NCI-H345 treated with DMSO at 0.1 percent for 48 hours (cell line): ENCODE data around the gene SLC6A7.

Experiments
- DNase-seq: peaks from one replicate; lab custom pipeline; 2025; ENCODE audit not compliant: unreplicated experiment; lab: John Stamatoyannopoulos, UW

The SLC6A7 gene

DNA sequence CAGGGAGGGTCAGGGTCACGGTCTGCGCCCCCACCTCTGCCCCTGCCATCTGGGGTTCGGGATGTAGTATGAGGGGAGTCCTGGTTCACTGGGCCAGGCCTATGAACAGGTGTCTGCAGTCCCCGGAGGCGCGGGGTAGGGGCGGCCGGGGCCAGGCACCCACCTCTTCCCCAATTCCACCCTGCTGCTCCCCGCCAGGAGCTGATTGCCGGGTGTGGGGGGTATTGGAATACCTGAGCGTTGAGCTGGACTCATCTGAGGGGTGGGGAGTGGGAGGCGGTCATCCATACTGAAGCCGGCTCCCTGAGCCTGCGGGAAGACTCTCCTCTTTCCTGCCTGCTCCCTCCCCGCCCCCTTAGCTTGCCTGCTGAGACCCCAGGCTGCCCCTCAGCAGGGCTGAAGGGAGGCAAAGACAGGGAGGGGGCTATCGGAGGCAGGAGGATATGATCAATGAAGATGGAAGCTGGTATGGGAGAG lies 679 bp downstream of the SLC6A7 start:
- DNase-seq = no peak

DNA sequence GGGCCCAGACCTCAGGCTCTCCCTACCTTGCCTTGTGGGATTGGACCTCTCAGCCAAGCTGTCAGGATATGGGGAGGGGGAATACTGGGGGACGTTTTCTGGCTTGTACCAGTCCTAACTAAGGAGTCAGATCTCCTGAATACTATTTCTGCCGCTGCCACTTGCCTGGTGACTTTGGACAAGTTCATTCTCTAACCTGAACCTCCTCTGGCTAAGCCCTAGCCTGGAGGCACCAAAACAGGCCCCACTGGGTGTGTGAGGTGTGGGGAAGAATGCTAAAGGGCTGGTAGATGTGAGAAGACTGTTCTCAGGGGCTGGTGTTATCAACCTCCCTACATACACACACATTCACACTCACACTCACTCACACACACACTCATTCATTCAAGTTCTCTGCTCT lies 1.1 kb downstream of the SLC6A7 start:
- DNase-seq = no peak

DNA sequence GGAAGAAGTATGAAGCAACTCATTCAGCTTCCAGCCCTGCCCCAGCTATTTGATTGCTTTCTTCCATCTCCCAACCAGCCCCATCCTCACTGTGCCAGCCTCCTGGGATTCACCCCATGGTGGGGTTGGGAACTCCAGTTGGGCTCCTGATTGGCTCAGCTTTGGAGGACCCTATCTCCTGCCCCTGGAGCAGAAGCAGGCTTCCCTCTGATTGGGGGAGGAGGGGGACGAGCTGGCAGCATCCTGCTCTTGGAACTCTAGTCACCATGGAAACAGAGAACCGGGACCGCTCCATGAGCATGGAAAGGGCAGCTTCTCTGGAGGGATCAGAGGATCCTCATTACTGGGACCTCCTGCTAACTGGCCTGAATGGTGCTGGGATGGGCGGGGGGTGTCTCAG lies 2.6 kb downstream of the SLC6A7 start:
- no peak for DNase-seq

DNA sequence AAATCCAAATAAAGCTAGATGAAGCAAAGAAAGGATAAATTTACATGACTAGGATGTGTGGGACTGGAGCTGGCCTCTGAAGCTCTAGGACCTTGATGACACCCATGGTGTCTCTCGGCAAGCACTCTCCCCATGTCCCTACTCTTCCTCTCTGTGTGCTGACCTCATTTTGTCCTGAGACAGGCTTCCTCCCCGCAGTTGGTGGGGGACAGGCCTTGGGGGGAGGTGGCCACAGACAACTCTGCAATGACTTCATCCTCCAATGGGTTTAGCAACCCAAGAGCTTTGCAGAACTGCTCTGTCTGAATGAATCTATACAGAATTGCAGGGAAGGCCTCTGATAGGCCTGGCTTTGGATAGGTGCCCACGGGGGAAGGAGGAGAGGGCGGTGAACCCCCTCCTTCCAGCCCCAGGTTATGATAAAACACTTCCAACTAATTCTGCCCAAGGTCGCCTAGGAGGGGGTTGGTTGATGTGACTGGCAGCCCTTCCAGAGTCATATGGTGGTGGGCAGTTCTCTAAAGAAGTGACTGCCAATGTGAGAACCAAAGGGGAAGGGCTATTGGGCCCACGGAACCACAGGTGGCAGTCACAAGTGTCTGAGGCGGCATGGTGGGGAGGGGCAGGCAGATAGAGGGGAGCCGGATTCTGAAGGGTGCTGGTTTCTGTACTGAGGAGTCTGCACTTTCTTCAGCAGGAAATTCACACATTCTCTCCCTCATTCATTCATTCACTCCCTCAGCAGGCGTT lies 6.0 kb downstream of the SLC6A7 start:
- no peak for DNase-seq

DNA sequence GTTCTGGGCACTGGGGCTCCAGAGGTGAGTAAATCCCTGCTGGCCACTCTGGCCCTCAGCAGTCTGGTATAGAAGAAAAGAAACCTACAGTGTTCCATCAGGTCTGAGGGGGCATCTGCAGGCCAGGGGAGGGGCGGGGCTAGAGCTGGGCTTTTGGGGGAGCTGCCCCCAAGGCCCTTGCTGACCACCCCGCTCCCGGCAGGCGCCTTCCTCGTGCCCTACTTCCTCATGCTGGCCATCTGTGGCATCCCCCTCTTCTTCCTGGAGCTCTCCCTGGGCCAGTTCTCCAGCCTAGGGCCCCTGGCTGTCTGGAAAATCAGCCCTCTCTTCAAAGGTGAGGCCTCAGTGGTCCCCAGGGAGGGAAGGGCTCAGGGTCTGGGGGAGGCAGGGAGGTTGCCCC lies 6.7 kb downstream of the SLC6A7 start:
- DNase-seq = no peak

DNA sequence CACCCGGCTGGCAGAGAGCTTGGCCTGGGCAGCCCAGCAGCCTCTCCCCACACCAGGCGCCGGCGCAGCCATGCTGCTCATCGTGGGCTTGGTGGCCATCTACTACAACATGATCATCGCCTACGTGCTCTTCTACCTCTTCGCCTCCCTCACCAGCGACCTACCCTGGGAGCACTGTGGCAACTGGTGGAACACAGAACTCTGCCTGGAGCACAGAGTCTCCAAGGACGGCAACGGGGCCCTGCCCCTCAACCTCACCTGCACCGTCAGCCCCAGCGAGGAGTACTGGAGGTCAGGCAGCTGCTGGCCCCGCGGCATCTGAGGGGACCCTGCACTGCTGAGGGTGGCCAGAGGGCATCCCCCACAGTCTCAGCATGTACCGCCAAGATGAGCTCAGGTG lies 7.1 kb downstream of the SLC6A7 start:
- no peak for DNase-seq

DNA sequence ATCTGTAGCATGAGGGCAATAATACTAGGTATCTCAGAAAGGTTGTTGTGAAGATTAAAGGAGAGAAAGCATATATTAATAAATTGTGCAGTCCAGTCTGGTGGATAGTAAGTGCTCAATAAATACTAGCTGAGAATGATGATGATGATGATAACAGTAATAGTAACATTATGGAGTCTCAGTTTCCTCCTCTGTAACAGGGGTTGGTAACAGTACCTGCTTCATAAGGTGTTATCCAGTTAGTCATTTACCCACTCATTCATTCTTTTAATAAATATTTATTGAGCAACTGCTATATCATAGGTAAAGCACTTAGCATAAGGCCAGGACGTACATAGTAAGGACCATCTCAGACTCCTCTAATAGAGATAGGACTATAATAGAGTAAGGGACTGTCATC lies 7.6 kb downstream of the SLC6A7 start:
- DNase-seq = no peak

DNA sequence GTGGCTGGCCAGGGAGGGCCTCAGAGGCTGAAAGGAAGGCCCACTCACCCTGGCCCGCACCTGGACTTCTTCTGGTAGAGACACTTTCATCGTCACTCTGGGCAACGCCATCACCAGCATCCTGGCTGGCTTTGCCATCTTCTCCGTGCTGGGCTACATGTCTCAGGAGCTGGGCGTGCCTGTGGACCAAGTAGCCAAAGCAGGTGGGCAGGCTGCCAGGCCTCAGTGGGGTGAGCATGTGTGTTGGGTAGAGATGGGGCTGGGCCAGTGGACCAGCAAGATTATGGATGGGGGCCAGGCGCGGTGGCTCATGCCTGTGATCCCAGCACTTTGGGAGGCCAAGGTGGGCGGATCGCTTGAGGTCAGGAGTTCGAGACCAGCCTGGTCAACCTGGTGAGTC lies 12.6 kb downstream of the SLC6A7 start:
- DNase-seq = no peak

DNA sequence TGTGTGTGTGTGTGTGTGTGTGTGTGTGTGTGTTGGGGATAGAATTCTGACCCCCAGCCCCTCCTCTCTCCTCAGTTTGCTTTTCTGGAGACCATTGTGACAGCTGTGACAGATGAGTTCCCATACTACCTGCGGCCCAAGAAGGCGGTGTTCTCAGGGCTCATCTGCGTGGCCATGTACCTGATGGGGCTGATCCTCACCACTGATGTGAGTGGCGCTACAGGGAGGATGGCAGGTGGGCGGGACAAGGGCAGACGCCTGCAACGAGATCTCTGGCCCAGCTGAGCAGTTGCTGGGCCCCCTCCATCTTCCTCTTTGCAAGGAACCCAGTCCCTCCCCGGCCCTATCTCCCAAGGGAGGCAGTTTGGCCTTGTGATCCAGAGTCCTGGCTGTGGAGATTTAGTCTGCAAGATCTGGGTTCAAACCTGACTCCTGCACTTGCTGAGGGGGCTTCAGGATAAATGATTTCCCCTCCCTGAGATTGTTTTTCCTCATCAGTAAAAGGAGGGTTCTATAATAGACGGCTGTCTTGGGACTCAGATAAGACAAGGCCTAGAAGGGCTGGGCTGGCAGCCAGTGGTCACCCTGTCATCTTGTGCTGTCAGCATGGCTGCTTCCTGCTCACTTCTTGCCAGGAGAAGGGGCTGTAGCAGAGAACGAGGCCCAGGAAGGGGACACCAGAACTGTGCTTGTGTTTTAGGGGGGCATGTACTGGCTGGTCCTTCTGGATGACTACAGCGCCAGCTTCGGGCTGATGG lies 14.1 kb downstream of the SLC6A7 start:
- no peak for DNase-seq

DNA sequence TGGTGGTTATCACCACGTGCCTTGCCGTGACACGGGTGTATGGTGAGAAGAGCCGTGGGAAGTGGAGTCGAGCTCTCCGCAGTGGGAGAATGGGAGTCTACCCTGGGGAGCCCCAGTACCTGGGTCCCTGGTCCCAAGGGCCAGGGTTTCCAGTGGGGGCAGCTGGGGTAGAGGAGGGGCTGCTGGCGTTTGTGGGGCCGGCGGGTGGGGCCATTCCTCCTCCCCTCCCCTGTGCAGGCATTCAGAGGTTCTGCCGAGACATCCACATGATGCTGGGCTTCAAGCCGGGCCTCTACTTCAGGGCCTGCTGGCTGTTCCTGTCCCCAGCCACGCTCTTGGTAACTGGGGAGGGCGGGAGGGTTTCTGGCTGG lies 14.7 kb downstream of the SLC6A7 start:
- no peak for DNase-seq

DNA sequence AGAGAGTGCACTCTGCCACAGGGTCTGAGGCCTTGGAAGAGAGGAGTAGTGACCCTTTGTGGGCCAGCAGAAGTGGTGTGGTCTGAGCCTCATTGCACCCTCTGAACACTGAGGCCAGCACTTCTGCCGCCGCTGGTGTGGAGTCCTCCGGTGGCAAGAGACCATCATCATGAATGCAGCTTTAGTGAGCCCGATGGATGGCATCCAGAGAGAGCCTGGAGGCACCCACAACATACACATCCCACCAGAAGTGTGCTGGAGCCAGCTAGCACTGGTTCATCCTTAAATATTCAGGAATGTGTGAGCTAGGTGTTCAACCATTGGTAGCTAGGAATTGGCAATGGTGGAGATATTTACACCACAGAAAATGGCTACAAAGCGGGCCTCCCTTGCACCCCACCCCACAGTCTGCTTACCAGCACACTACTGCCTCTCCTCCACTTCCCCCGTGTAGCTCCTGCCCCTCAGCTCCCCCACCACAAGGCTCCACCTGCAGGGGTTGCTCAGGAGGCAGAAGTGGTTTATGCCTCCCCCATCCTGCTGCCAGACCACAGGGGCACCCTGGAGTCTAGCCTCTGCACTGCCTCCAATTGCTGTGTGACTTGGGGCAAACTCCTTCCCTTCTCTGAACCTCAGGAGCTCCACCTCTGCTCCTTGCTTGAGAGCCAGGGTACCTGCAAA lies 16.4 kb downstream of the SLC6A7 start:
- DNase-seq = no peak

DNA sequence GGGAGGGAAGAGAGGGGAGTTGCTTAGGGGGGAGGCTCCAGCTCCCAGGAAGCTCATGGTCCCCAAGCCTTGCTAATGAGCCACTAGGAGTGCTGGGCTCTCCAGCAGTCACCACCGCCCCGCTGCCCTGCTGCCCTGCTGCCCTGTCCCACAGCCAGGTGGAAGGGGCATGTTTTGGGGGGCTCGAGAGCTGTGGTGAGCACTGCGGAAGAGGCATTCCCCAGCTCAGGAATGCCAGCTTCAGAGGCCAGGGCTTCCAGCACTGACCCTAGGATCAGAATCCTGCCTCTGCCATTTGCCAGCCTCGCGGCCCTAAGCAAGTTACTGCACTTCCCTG lies 16.9 kb downstream of the SLC6A7 start:
- DNase-seq = no peak

DNA sequence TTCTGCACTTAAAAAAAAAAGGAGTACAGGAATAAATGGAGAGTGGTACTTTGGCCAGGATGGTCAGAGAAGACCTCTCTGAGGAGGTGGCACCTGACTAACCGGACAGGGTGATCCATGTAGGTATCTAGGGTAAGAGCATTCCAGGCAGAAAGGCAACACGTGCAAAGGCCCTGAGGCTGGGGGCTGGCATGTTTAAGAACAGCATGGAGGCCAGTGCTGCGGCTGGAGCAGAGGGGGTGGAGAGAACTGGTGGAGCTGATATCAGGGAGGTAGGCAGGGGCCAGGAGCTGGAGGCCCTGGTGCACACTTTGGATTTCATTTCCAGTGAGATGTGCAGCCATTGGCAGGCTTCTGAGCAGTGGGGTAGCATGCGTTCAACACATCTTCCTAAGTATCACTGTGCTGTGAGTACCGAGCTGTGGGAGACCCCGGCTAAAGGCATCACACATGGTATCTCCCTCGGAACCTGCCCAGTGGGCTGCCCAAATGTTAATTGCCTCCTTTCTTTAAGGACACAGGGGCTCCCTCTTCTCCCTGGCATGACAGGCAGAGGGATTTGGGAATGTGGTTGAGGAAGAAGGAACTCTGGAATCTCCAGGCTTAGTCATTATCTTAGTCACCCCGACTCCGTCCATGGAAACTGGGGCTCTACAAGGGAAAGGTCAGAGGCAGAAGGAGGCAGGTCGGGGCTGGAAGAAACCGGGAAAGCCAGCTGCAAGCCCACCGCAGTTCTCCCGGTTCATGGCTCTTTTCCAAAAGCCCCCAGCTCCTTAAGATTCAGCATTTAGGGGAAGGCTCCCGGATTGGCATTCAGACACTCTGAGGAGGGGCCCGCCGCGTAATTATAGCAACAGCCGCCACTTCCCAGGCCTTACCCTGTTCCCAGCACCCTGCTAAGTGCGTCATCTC lies 18.6 kb downstream of the SLC6A7 start:
- DNase-seq = no peak

DNA sequence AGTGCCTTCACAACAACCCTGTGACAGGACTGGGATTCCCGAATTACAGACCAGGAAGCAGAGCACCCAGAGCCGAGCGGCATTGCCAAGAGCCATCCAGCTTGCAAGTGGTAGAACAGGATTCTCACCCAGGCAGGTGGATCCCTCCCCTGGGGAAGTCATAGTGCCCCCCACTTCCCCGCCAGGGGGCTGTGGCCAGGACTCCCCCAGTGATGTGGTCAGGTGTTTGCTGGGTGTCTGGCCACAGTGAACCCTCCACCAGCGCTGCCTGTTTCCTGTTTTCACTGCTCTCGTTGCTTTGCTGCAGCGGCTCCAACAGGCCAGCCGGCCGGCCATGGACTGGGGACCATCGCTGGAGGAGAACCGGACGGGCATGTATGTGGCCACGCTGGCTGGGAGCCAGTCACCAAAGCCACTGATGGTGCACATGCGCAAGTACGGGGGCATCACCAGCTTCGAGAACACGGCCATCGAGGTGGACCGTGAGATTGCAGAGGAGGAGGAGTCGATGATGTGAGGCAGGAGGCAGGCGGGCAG lies 19.3 kb downstream of the SLC6A7 start:
- no peak for DNase-seq

DNA sequence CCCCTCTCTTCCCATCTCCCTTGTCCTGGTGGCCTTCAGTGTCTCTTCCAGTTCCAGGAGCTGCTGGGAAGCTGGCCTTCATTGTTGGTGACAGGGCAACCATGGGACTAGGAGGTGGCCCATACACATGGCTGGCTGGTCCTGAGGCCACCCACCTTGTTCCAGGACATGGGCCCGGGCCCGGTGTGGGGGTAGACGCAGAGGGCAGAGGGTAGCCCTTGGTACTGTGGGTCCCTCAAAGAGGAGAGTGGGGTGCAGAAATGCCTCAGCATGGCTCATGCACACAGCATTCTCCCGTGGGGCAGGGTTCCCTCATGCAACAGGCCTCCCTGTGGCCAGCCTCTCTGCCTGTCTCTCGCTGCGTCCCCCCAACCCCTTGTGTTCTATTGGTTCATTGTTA lies 20.8 kb downstream of the SLC6A7 start:
- no peak for DNase-seq

DNA sequence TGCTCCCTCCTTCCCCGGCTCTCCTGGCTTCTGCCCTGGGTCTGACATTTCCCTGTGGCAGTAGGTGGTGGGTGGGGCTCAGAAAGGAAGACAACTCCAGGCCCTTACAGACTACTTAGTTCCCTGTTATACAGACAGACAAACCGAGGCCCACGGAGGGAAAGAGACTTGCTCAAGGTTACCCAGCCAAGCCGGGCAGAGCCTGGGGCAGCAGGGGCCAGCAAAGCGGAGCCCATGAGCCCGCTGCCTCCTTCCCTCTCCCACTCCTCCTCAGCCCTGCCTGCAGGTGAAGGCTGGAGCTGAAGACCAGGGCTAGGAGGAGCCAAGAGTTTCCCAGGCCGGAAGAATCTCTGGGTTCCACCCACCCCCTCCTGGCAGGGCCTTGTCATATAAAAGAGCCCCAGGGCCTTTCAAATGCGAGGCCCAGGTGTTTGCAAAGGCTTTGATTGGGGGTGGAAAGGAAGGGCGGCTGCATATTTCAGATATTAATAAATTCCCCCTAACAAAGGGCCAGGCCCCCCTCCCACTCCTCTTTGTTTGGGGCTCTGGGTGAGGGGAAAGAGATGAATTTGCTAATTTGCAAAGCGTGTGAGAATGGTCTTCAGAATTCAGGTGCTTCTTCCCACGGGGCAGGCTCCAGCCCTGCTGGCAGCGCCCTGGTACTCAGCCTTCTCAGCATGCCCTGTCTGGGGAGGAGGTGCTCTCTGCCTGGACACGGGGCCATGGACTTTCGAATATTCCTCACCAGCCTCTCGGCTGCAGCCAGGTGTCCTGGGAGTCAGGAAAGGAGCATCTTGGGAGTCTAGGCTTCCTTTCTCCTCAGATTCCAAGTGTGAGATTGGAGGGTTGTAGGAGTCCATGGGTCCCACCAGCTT lies 21.5 kb downstream of the SLC6A7 start:
- no peak for DNase-seq

DNA sequence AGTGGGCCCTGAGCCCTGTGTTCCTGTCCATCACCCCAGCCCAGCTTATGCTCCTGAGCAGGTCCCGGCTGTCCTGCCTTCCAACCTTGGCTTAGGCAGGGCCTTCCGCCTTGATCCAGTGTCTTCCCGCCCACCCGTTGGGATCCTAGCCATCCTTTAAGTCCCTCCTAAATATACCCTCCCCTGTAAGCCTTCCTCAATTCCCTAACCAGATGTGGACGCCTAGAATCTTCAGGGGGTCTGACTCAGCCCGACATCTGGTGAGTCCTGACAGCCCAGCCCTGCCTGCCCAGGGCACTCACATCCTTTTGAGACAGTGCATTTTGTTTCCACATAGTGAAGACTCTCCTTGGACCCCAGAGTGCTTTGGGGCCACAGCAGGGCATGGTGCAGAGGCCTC lies 23.7 kb downstream of the SLC6A7 start:
- DNase-seq = no peak

DNA sequence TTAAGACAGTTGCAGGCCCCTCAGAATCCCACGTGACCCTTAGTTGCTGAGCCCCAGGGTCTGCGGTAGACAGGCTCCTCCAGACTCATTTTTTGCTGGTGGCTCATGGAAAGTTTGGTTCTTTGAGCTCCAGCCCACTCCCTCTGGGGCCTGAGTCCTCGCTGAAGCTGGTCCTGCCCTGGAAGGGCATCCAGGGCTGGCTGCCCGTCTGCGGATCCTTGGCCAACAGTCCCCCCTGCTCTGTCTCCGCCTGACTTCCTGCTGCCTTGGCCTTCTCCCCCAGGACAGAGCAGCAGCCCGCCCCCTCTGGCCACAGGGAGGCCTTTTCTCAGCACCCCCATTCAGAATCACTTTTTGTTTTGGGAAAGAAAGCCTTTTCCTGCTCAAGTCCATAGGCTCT lies 24.4 kb downstream of the SLC6A7 start:
- DNase-seq = no peak

DNA sequence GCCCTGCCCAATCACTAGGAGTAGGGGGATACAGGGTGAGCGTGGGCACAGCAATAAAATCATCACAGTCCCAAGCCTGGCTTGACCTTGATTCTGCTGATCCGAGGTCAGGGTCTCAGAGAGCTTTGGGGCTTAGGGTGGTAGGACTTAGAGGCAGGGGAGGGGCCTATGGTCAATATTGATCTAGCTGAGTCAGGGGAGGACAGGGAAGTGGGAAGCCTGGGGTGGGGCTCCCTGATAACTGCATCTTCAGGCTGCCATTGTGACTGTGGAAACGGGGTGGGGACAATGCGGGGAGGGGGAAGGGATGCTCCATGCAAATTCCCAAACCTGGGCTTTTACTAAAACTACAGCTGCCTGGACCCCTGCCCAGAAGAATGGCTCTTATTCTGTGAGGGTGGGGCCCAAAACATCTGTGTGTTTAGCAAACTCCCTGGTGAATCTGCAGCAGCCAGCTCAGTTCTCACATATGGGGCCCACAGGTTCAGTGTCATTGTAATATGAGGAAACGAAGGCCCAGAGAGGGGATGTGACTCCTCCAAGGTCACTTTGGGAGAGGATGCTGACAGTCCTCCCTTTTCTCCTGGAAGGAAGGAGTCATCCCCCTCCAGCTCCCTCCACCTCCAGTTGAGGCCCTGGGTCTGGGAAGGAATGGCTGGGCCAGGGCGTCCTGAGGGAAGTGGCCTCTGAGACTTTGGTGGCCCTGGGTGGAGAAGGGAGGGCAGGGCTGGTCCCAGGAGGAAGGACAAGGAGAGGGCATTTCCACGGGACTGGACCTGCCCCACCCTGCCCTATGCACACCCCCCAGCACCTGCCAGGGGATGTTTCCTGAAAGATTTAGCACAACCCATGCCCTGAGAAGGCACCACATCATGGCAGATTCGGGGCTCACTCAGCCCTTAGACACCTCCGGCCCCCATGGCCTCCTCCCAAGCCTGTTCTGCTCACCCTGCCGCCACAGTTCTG lies 26.4 kb downstream of the SLC6A7 start:
- DNase-seq = no peak
